Raji (cell line): Measurements from ENCODE around the gene TXNDC17.

ENCODE experiments used
- POLR2A ChIP-seq: IDR thresholded peaks from 2 replicates; pipeline ENCODE4 v1.6.1; 2011; ENCODE audit warnings: low read depth, low read length, control low read depth; ENCODE audit not compliant: insufficient read depth

Gene TXNDC17

DNA sequence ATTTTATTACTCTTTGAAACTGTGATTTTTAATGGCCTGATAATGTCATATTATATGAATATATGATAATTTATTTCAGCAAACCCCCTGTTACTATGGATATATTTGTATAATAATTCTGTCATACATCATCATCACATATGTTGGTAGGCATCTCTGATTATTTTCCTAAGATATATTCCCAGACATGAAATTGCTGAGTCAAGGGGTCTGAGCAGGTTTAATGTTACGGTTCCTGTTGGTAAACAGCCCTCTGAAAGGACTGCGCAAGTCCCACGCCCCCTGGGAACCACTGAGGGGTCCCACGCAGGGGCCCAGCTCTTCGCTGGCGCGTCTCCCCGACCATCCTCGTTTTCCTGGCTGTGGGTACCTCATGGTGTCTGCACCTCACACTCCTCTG lies 48.1 kb downstream of the TXNDC17 start:
- no peak for TF ChIP-seq POLR2A

- no peak for TF ChIP-seq POLR2A
These were observed 49.8 kb downstream of the TXNDC17 start for GRCh38 chr17:6690641-6691040.

DNA sequence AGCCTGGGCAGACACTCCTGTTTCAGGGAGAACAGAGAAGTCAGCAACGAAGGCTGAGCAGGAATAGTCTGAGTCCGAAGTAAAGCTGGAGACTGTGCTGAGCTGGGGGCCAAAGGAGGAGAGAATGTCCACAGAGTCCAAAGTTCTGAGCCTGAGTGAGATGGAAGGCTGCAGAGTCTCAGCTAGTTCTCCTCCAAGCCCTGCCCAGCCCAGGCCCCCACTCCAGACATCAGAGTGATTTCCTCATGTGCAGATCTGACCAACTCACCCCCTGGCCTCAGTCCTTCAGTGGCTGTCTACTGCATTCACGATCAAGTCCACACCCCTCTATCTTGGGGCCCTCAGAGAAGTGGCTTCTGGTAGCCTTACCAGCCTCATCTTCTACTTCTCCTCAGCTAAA lies 50.7 kb downstream of the TXNDC17 start:
- no peak for TF ChIP-seq POLR2A
